ENCODE results near the gene AKT3. TPM values are rescaled to one million over a fixed set of nuclear protein-coding genes. Genes with fewer than 3 reads are reported as not detected.

AKT3 gene
- total and polyA plus RNA-seq, 2 donors (not counting 1 experiment from before 2014, with no cell fraction given) = 37.8 to 42.0 TPM

DNA sequence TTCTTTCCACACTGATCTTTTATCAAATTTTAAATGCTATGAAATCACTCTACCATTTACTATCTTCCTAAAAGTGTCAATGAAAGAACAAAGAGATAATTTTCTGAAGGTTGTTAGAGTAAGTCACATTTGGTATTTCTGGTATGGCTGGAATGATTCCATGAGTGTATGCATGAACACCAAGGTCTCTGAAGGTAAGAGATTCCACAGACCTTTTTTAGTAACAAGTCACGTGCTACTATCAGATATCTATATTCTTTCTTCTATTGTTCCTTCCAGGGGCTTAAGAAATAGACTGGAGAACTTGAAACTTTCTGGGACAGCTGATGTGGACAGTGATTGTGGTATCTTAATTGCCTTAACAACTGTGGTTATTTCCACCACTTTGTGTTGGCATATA lies 329.2 kb downstream of the AKT3 start:
- H3K9me3 ChIP-seq (ENCODE audit: control insufficient read depth, insufficient read depth, low read depth, low read length) = no peaks in the 10 kb centered on the region
- H3K27ac ChIP-seq (ENCODE audit: insufficient read depth, low read length) = no peak overlapping the region
- peak in 1 of 2 donors; percentile 39 for DNase-seq (ENCODE audit: low read depth in 2 of 2)
- no peak overlapping the region for H3K4me2 ChIP-seq (ENCODE audit: extremely low read depth, insufficient read depth, low read length)
- TF ChIP-seq CTCF (conservative IDR thresholded peaks at IDR 0.05 in 1 of 2, IDR thresholded peaks at IDR 0.05 in 1 of 2; ENCODE audit: low read depth in 1 of 2, low read length in 2 of 2) = no peak
- no peak for TF ChIP-seq EZH2 (IDR thresholded peaks at IDR 0.05; ENCODE audit: low read length, missing control alignments)
- H3K4me3 ChIP-seq (replicated peaks in 1 of 4; ENCODE audit: control extremely low read depth in 1 of 4, insufficient read depth in 1 of 4, low read depth in 3 of 4, low read length in 4 of 4) = no peak overlapping the region
- H2AFZ ChIP-seq (ENCODE audit: low read length) = no peak overlapping the region
- H3K4me1 ChIP-seq (ENCODE audit: control insufficient read depth, extremely low read depth, insufficient read depth, low read length) = no peaks in the 10 kb centered on the region
- H4K20me1 ChIP-seq (ENCODE audit: control insufficient read depth, extremely low read depth, insufficient read depth, low read length) = no peaks in the 10 kb centered on the region
- no peaks in the 10 kb centered on the region for H3K79me2 ChIP-seq (ENCODE audit: control insufficient read depth, insufficient read depth, low read length)
- H3K9ac ChIP-seq (ENCODE audit: insufficient read depth, low read length) = no peak overlapping the region
- no peaks in the 10 kb centered on the region for H3K36me3 ChIP-seq (ENCODE audit: control insufficient read depth, insufficient read depth, low read length)
- H3K27me3 ChIP-seq (ENCODE audit: control insufficient read depth, insufficient read depth, low read length) = no peaks in the 10 kb centered on the region

DNA sequence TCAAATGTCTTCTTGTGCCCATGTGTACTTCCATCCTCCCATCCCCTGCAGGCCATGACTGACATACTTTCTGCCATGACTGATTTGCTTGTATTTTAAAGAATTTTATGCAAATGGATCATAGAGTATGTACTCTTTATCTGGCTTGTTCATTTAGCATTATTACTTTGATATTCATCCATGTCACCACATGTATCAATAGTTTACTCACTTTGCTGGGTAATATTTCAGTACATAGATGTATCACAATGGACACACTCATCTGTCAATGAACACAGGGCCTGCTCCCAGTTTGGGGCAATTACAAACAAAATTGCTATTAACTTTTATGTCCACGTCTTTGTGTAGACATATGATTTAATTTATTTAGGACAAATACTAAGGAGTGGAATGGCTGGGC lies 335.1 kb downstream of the AKT3 start:
- Histone ChIP-seq H3K4me3 (replicated peaks in 1 of 4; ENCODE audit: control extremely low read depth in 1 of 4, insufficient read depth in 1 of 4, low read depth in 3 of 4, low read length in 4 of 4) (no peak overlapping the region), H3K27ac (ENCODE audit: insufficient read depth, low read length) (no peak overlapping the region), H3K27me3 (ENCODE audit: control insufficient read depth, insufficient read depth, low read length) (no peaks in the 10 kb centered on the region), H3K9ac (ENCODE audit: insufficient read depth, low read length) (no peak overlapping the region), H2AFZ (ENCODE audit: low read length) (no peak overlapping the region), H4K20me1 (ENCODE audit: control insufficient read depth, extremely low read depth, insufficient read depth, low read length) (no peaks in the 10 kb centered on the region), H3K4me2 (ENCODE audit: extremely low read depth, insufficient read depth, low read length) (no peak overlapping the region), H3K36me3 (ENCODE audit: control insufficient read depth, insufficient read depth, low read length) (peaks cover 6% of the 10 kb centered on the region), H3K79me2 (ENCODE audit: control insufficient read depth, insufficient read depth, low read length) (no peaks in the 10 kb centered on the region), H3K9me3 (ENCODE audit: control insufficient read depth, insufficient read depth, low read depth, low read length) (no peaks in the 10 kb centered on the region), H3K4me1 (ENCODE audit: control insufficient read depth, extremely low read depth, insufficient read depth, low read length) (no peaks in the 10 kb centered on the region)
- no peak for DNase-seq (ENCODE audit: low read depth in 2 of 2)
- no peak for TF ChIP-seq EZH2 (IDR thresholded peaks at IDR 0.05; ENCODE audit: low read length, missing control alignments)
- TF ChIP-seq CTCF (conservative IDR thresholded peaks at IDR 0.05 in 1 of 2, IDR thresholded peaks at IDR 0.05 in 1 of 2; ENCODE audit: low read depth in 1 of 2, low read length in 2 of 2) = no peak

- TF ChIP-seq EZH2 (IDR thresholded peaks at IDR 0.05; ENCODE audit: low read length, missing control alignments) (no peak), CTCF (conservative IDR thresholded peaks at IDR 0.05 in 1 of 2, IDR thresholded peaks at IDR 0.05 in 1 of 2; ENCODE audit: low read depth in 1 of 2, low read length in 2 of 2) (no peak)
- no peaks in the 10 kb centered on the region for H3K79me2 ChIP-seq (ENCODE audit: control insufficient read depth, insufficient read depth, low read length)
- peak; percentile 27 to 86 for DNase-seq (ENCODE audit: low read depth in 2 of 2)
- H3K27me3 ChIP-seq (ENCODE audit: control insufficient read depth, insufficient read depth, low read length) = no peaks in the 10 kb centered on the region
- no peaks in the 10 kb centered on the region for H3K4me1 ChIP-seq (ENCODE audit: control insufficient read depth, extremely low read depth, insufficient read depth, low read length)
- no peaks in the 10 kb centered on the region for H4K20me1 ChIP-seq (ENCODE audit: control insufficient read depth, extremely low read depth, insufficient read depth, low read length)
- H3K9ac ChIP-seq (ENCODE audit: insufficient read depth, low read length) = no peak overlapping the region
- no peak overlapping the region for H3K27ac ChIP-seq (ENCODE audit: insufficient read depth, low read length)
- H2AFZ ChIP-seq (ENCODE audit: low read length) = no peak overlapping the region
- peaks cover 6% of the 10 kb centered on the region for H3K36me3 ChIP-seq (ENCODE audit: control insufficient read depth, insufficient read depth, low read length)
- no peaks in the 10 kb centered on the region for H3K9me3 ChIP-seq (ENCODE audit: control insufficient read depth, insufficient read depth, low read depth, low read length)
- no peak overlapping the region for H3K4me2 ChIP-seq (ENCODE audit: extremely low read depth, insufficient read depth, low read length)
- H3K4me3 ChIP-seq (replicated peaks in 1 of 4; ENCODE audit: control extremely low read depth in 1 of 4, insufficient read depth in 1 of 4, low read depth in 3 of 4, low read length in 4 of 4) = no peak overlapping the region
These were observed 336.1 kb downstream of the AKT3 start for GRCh38 chr1:243513726-243514491.

Measured in fibroblast of lung (primary cell).